ENCODE measurements around the gene DENND1A. TPM values are rescaled to one million over a fixed set of nuclear protein-coding genes. Genes with fewer than 3 reads are reported as not detected.
A peak's percentile ranks its signal among the peaks of the same experiment; 100 is the strongest.

The DENND1A gene
- total and polyA plus RNA-seq, 5 experiments from 2014 or later, result 2.6 to 14.3 (median 5.3) TPM

- H3K27me3 Mint-ChIP-seq, result no peaks in the 10 kb centered on the region
- no peak overlapping the region for H3K4me3 Mint-ChIP-seq
- H3K9me3 Mint-ChIP-seq, result no peaks in the 10 kb centered on the region
- ATAC-seq (no peak), DNase-seq (no peak)
- POLR2A ChIA-PET, result no interaction called here
- peaks cover 0 to 4% (median 0%) of the 10 kb centered on the region in 4 donors for H3K4me1 Mint-ChIP-seq
- H3K27ac Mint-ChIP-seq, result no peak overlapping the region
- peaks cover 0 to 9% (median 0%) of the 10 kb centered on the region in 3 donors for H3K36me3 Mint-ChIP-seq
These were observed 547.0 kb downstream of the DENND1A start for GRCh38 chr9:123382653-123383511.

- Mint-ChIP-seq H3K4me1 (peaks cover 0 to 4% (median 2%) of the 10 kb centered on the region in 4 donors), H3K4me3 (no peak overlapping the region), H3K36me3 (peaks cover 0 to 9% (median 0%) of the 10 kb centered on the region in 3 donors), H3K27ac (peak overlapping the region in 1 of 10 donors; percentile 40), H3K27me3 (peaks cover 0 to 2% (median 0%) of the 10 kb centered on the region in 5 donors), H3K9me3 (no peaks in the 10 kb centered on the region)
- ATAC-seq, result no peak
- no peak for DNase-seq
- POLR2A ChIA-PET, result no interaction called here
These were observed 548.8 kb downstream of the DENND1A start for GRCh38 chr9:123380852-123381705.

- DNase-seq, result no peak
- Mint-ChIP-seq H3K9me3 (no peaks in the 10 kb centered on the region), H3K4me3 (no peak overlapping the region), H3K4me1 (peaks cover 4 to 7% (median 6%) of the 10 kb centered on the region in 4 donors), H3K27ac (no peak overlapping the region), H3K27me3 (peaks cover 0 to 15% (median 8%) of the 10 kb centered on the region in 5 donors), H3K36me3 (peaks cover 0 to 9% (median 0%) of the 10 kb centered on the region in 3 donors)
- no peak for ATAC-seq
- POLR2A ChIA-PET, result no interaction called here
These were observed 550.8 kb downstream of the DENND1A start for GRCh38 chr9:123378956-123379660.

GRCh38 chr9:123378025-123378424, 551.9 kb downstream of the DENND1A start:
- H3K36me3 Mint-ChIP-seq, result peaks cover 0 to 4% (median 0%) of the 10 kb centered on the region in 3 donors
- H3K9me3 Mint-ChIP-seq, result no peaks in the 10 kb centered on the region
- H3K4me1 Mint-ChIP-seq, result peaks cover 4 to 10% (median 6%) of the 10 kb centered on the region in 4 donors
- peak overlapping the region in 1 of 10 donors; percentile 46 for H3K27ac Mint-ChIP-seq
- DNase-seq (no peak), ATAC-seq (no peak)
- POLR2A ChIA-PET, result no interaction called here
- no peak overlapping the region for H3K4me3 Mint-ChIP-seq
- peaks cover 0 to 19% (median 9%) of the 10 kb centered on the region in 5 donors for H3K27me3 Mint-ChIP-seq

GRCh38 chr9:123377211-123377971, 552.5 kb downstream of the DENND1A start:
- H3K27me3 Mint-ChIP-seq, result peaks cover 4 to 24% (median 13%) of the 10 kb centered on the region in 5 donors
- POLR2A ChIA-PET, result no interaction called here
- no peaks in the 10 kb centered on the region for H3K9me3 Mint-ChIP-seq
- H3K36me3 Mint-ChIP-seq, result peaks cover 0 to 4% (median 0%) of the 10 kb centered on the region in 3 donors
- peak overlapping the region in 1 of 10 donors; percentile 75 for H3K27ac Mint-ChIP-seq
- DNase-seq, result no peak
- no peak for ATAC-seq
- peak overlapping the region in 1 of 10 donors; percentile 20 for H3K4me3 Mint-ChIP-seq
- H3K4me1 Mint-ChIP-seq, result peaks cover 4 to 14% (median 10%) of the 10 kb centered on the region in 4 donors

- Mint-ChIP-seq H3K27me3 (peaks cover 12 to 34% (median 22%) of the 10 kb centered on the region in 5 donors), H3K27ac (peak overlapping the region in 2 of 10 donors; percentile 62 to 68), H3K4me3 (peak overlapping the region in 1 of 10 donors; percentile 18), H3K36me3 (peaks cover 0 to 4% (median 0%) of the 10 kb centered on the region in 3 donors), H3K9me3 (no peaks in the 10 kb centered on the region), H3K4me1 (peaks cover 4 to 16% (median 13%) of the 10 kb centered on the region in 4 donors)
- POLR2A ChIA-PET, result no interaction called here
- DNase-seq (no peak), ATAC-seq (peak in 1 of 2 donors; percentile 29)
These were observed 553.5 kb downstream of the DENND1A start for GRCh38 chr9:123376218-123377071.

GRCh38 chr9:123375469-123376132, 554.3 kb downstream of the DENND1A start:
- Mint-ChIP-seq H3K27ac (peak overlapping the region in 1 of 10 donors; percentile 49), H3K36me3 (peaks cover 0 to 1% (median 0%) of the 10 kb centered on the region in 3 donors), H3K4me1 (peaks cover 4 to 16% (median 13%) of the 10 kb centered on the region in 4 donors), H3K9me3 (no peaks in the 10 kb centered on the region), H3K4me3 (no peak overlapping the region), H3K27me3 (peaks cover 12 to 40% (median 29%) of the 10 kb centered on the region in 5 donors)
- peak in 1 of 2 donors; percentile 23 for ATAC-seq
- DNase-seq, result no peak
- POLR2A ChIA-PET, result no interaction called here

GRCh38 chr9:123373946-123374345, 556.0 kb downstream of the DENND1A start:
- peak overlapping the region in 1 of 10 donors; percentile 15 for H3K4me3 Mint-ChIP-seq
- peak overlapping the region in 1 of 10 donors; percentile 13 for H3K27ac Mint-ChIP-seq

GRCh38 chr9:123373447-123373923, 556.4 kb downstream of the DENND1A start:
- Mint-ChIP-seq H3K4me3 (no peak overlapping the region), H3K9me3 (no peaks in the 10 kb centered on the region), H3K4me1 (peaks cover 4 to 16% (median 13%) of the 10 kb centered on the region in 4 donors), H3K27ac (no peak overlapping the region), H3K27me3 (peaks cover 17 to 59% (median 40%) of the 10 kb centered on the region in 5 donors), H3K36me3 (no peaks in the 10 kb centered on the region)
- ATAC-seq (no peak), DNase-seq (no peak)
- POLR2A ChIA-PET, result no interaction called here

More at GRCh38 chr9:123373946-123374345, 556.0 kb downstream of the DENND1A start:
- H3K27me3 Mint-ChIP-seq, result peaks cover 17 to 55% (median 39%) of the 10 kb centered on the region in 5 donors
- H3K9me3 Mint-ChIP-seq, result no peaks in the 10 kb centered on the region
- H3K4me1 Mint-ChIP-seq, result peaks cover 4 to 16% (median 13%) of the 10 kb centered on the region in 4 donors
- ATAC-seq (no peak), DNase-seq (no peak)
- H3K36me3 Mint-ChIP-seq, result no peaks in the 10 kb centered on the region
- POLR2A ChIA-PET, result no interaction called here

- Mint-ChIP-seq H3K27ac (peak overlapping the region in 2 of 10 donors; percentile 49 to 56), H3K36me3 (no peaks in the 10 kb centered on the region), H3K27me3 (peaks cover 17 to 65% (median 44%) of the 10 kb centered on the region in 5 donors), H3K4me1 (peaks cover 4 to 16% (median 13%) of the 10 kb centered on the region in 4 donors), H3K4me3 (peak overlapping the region in 3 of 10 donors; percentile 16 to 54 (median 30)), H3K9me3 (no peaks in the 10 kb centered on the region)
- POLR2A ChIA-PET, result no interaction called here
- DNase-seq, result no peak
- ATAC-seq, result no peak
These were observed 557.0 kb downstream of the DENND1A start for GRCh38 chr9:123372766-123373446.
